ENCODE measurements around the gene AMOTL2. TPM values are rescaled to one million over a fixed set of nuclear protein-coding genes. Genes with fewer than 3 reads are reported as not detected.

The AMOTL2 gene
- total and polyA plus RNA-seq, 2 donors: 3.6 to 7.3 TPM

GRCh38 chr3:134350861-134351311, 23.4 kb downstream of the AMOTL2 start:
- WGBS: 95% methylated on average over 4 of the region's 4 CpGs
- H3K4me1 ChIP-seq (ENCODE audit: control insufficient read depth in 2 of 2, insufficient read depth in 2 of 2, low read length in 2 of 2): peaks cover 0 to 13% of the 10 kb centered on the region in 2 donors
- DNase-seq (ENCODE audit: low read depth in 6 of 9, low spot score in 9 of 9): no peak
- no peak overlapping the region for H3K27ac ChIP-seq (ENCODE audit: low read depth in 1 of 2, low read length in 1 of 2)
- H3K36me3 ChIP-seq (ENCODE audit: control insufficient read depth in 2 of 2, insufficient read depth in 2 of 2, low read length in 1 of 2): no peaks in the 10 kb centered on the region
- no peaks in the 10 kb centered on the region for H3K27me3 ChIP-seq (ENCODE audit: control insufficient read depth in 2 of 2, insufficient read depth in 1 of 2, low read length in 1 of 2)
- H3K4me3 ChIP-seq (ENCODE audit: low read length in 2 of 2): no peak overlapping the region
- H3K9me3 ChIP-seq (ENCODE audit: control insufficient read depth in 2 of 2, insufficient read depth in 1 of 2, low read length in 1 of 2): peaks cover 0 to 1% of the 10 kb centered on the region in 2 donors

DNA sequence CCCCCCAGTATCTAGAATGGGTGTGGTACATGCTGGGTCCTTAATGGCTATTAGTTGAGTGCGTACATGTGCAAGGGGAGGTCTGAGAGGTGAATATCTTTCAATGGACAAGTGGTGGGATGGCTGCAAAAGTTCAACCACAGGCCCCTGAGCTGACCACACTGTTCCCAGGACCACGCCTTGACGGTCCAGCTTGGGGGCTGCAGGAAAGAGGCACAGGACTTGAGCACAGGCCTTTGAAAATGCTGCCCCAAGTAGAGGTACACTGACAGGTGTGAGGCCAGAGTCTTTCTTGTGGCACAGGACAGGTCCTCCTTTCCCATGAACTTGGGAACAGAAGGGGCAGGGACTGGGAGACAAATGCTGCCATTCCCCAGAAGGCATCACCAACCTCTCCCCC, 24.0 kb downstream of the AMOTL2 start:
- no peak for DNase-seq (ENCODE audit: low read depth in 6 of 9, low spot score in 9 of 9)
- Histone ChIP-seq H3K4me1 (ENCODE audit: control insufficient read depth in 2 of 2, insufficient read depth in 2 of 2, low read length in 2 of 2) (peaks cover 0 to 13% of the 10 kb centered on the region in 2 donors), H3K27me3 (ENCODE audit: control insufficient read depth in 2 of 2, insufficient read depth in 1 of 2, low read length in 1 of 2) (no peaks in the 10 kb centered on the region), H3K9me3 (ENCODE audit: control insufficient read depth in 2 of 2, insufficient read depth in 1 of 2, low read length in 1 of 2) (peaks cover 0 to 1% of the 10 kb centered on the region in 2 donors), H3K36me3 (ENCODE audit: control insufficient read depth in 2 of 2, insufficient read depth in 2 of 2, low read length in 1 of 2) (no peaks in the 10 kb centered on the region), H3K4me3 (ENCODE audit: low read length in 2 of 2) (no peak overlapping the region), H3K27ac (ENCODE audit: low read depth in 1 of 2, low read length in 1 of 2) (no peak overlapping the region)
- 98% methylated on average over 3 of the region's 3 CpGs for WGBS

DNA sequence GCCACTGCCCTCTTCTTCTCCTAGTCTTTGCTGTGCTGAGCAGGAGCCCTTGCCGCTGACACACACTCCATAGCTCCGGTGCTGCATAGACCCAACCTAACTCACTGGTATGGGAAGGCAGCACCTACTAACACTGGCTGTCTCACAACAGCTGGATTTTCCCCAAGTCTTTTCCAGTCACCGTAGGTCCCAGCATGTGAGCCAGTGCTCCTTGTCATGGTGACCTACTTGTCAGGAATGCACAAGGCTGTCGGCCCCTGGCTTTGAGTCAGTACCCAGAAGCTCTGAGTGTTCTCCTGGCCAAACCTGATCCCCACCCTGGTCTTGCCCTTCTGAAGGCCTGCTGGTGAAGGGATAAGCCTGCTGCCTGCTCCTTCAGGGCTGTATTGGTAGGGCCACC, 25.7 kb downstream of the AMOTL2 start:
- DNase-seq (ENCODE audit: low read depth in 6 of 9, low spot score in 9 of 9): no peak
- WGBS: 95% methylated on average over 4 of the region's 4 CpGs
- no peak overlapping the region for H3K4me3 ChIP-seq (ENCODE audit: low read length in 2 of 2)
- no peaks in the 10 kb centered on the region for H3K27me3 ChIP-seq (ENCODE audit: control insufficient read depth in 2 of 2, insufficient read depth in 1 of 2, low read length in 1 of 2)
- H3K4me1 ChIP-seq (ENCODE audit: control insufficient read depth in 2 of 2, insufficient read depth in 2 of 2, low read length in 2 of 2): peaks cover 0 to 13% of the 10 kb centered on the region in 2 donors
- H3K36me3 ChIP-seq (ENCODE audit: control insufficient read depth in 2 of 2, insufficient read depth in 2 of 2, low read length in 1 of 2): no peaks in the 10 kb centered on the region
- H3K27ac ChIP-seq (ENCODE audit: low read depth in 1 of 2, low read length in 1 of 2): no peak overlapping the region
- peaks cover 0 to 1% of the 10 kb centered on the region in 2 donors for H3K9me3 ChIP-seq (ENCODE audit: control insufficient read depth in 2 of 2, insufficient read depth in 1 of 2, low read length in 1 of 2)

DNA sequence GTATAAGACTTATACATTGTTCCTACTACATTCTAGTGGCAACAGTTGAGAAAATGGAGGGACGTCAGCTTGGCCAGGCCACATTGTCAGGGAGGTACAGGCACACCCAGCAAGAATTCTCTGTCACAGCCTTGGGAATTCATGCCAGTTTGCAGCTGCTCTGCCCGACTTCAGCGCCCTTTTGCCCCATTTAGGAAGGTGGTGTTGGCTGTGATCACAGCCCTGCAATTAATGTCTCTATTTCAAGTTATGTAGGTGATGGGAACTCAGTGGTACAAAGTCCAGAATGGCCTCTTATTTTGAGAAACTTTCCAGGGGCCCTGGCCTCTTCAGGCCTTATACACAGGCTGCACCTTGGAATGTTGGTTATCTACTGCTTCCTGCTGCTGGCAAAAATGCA, 26.7 kb downstream of the AMOTL2 start:
- Histone ChIP-seq H3K4me3 (ENCODE audit: low read length in 2 of 2) (no peak overlapping the region), H3K9me3 (ENCODE audit: control insufficient read depth in 2 of 2, insufficient read depth in 1 of 2, low read length in 1 of 2) (peaks cover 0 to 1% of the 10 kb centered on the region in 2 donors), H3K27ac (ENCODE audit: low read depth in 1 of 2, low read length in 1 of 2) (no peak overlapping the region), H3K4me1 (ENCODE audit: control insufficient read depth in 2 of 2, insufficient read depth in 2 of 2, low read length in 2 of 2) (peaks cover 0 to 8% of the 10 kb centered on the region in 2 donors), H3K36me3 (ENCODE audit: control insufficient read depth in 2 of 2, insufficient read depth in 2 of 2, low read length in 1 of 2) (no peaks in the 10 kb centered on the region), H3K27me3 (ENCODE audit: control insufficient read depth in 2 of 2, insufficient read depth in 1 of 2, low read length in 1 of 2) (no peaks in the 10 kb centered on the region)
- WGBS: 98% methylated on average over 3 of the region's 3 CpGs
- no peak for DNase-seq (ENCODE audit: low read depth in 6 of 9, low spot score in 9 of 9)

DNA sequence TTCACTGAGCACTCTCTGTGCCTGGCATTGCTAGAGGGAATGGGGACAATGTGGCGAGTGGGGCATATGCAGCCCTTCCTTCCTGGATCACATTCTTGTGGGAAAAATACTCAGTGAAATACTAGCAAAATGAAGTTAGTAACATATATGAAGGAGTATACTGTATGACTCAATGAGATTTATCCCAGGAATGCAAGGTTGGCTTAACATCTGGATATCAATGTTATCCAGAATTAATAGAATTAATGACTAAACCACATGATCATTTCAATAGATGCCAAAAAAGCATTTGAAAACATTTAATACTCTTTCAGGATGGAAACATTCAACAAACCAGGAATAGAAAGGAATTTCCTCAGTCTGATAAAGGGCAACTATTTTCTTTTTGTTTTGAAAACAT, 27.5 kb downstream of the AMOTL2 start:
- DNase-seq (ENCODE audit: low read depth in 6 of 9, low spot score in 9 of 9): no peak
- no peak overlapping the region for H3K4me3 ChIP-seq (ENCODE audit: low read length in 2 of 2)
- H3K9me3 ChIP-seq (ENCODE audit: control insufficient read depth in 2 of 2, insufficient read depth in 1 of 2, low read length in 1 of 2): peaks cover 0 to 1% of the 10 kb centered on the region in 2 donors
- H3K27ac ChIP-seq (ENCODE audit: low read depth in 1 of 2, low read length in 1 of 2): no peak overlapping the region
- H3K4me1 ChIP-seq (ENCODE audit: control insufficient read depth in 2 of 2, insufficient read depth in 2 of 2, low read length in 2 of 2): peaks cover 0 to under 1% of the 10 kb centered on the region in 2 donors
- 36% methylated on average over 1 of the region's 1 CpG for WGBS
- no peaks in the 10 kb centered on the region for H3K27me3 ChIP-seq (ENCODE audit: control insufficient read depth in 2 of 2, insufficient read depth in 1 of 2, low read length in 1 of 2)
- no peaks in the 10 kb centered on the region for H3K36me3 ChIP-seq (ENCODE audit: control insufficient read depth in 2 of 2, insufficient read depth in 2 of 2, low read length in 1 of 2)

DNA sequence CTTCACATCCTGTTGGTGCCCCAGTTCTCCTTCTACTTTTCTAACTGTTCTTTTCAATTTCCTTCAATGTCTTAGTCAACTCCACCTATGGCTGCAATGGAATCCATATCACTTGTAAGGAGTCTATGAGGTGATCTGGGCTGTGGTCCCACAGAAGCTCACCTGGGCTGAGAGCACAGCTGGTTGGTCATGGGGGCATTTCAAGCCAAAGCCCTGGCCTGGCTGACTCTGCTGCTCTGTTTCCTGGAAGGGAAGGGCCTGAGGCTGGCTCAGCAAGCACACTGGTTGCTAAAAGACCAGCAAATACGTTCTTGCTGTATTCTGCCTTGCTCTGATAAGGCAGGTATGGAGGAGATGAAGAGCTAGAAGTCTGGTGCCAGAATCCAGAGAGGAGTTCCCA, 29.0 kb downstream of the AMOTL2 start:
- Histone ChIP-seq H3K4me1 (ENCODE audit: control insufficient read depth in 2 of 2, insufficient read depth in 2 of 2, low read length in 2 of 2) (no peaks in the 10 kb centered on the region), H3K4me3 (ENCODE audit: low read length in 2 of 2) (no peak overlapping the region), H3K9me3 (ENCODE audit: control insufficient read depth in 2 of 2, insufficient read depth in 1 of 2, low read length in 1 of 2) (peaks cover 0 to 1% of the 10 kb centered on the region in 2 donors), H3K36me3 (ENCODE audit: control insufficient read depth in 2 of 2, insufficient read depth in 2 of 2, low read length in 1 of 2) (no peaks in the 10 kb centered on the region), H3K27ac (ENCODE audit: low read depth in 1 of 2, low read length in 1 of 2) (no peak overlapping the region), H3K27me3 (ENCODE audit: control insufficient read depth in 2 of 2, insufficient read depth in 1 of 2, low read length in 1 of 2) (no peaks in the 10 kb centered on the region)
- WGBS: 91% methylated on average over 1 of the region's 1 CpG
- DNase-seq (ENCODE audit: low read depth in 6 of 9, low spot score in 9 of 9): no peak

DNA sequence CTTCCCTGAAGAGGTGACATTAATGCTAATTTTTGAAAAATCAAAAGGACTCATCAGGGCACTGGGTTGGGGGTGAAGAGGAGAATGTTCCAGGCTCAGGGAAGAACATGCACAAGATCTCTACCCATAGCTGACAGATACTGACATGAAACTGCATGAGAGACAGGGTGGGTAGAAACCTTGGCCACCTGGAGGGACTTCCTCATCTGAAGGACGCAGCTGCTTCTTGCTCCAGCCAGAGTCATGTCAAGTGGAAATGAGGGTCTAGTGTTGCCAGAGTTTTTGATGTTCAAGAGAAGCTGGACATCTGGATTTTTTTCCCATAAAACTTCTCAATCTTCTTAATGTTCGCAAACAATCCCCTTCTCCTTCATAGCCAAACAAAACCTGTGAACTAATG, 29.7 kb downstream of the AMOTL2 start:
- 56% methylated on average over 2 of the region's 2 CpGs for WGBS
- H3K4me1 ChIP-seq (ENCODE audit: control insufficient read depth in 2 of 2, insufficient read depth in 2 of 2, low read length in 2 of 2): no peaks in the 10 kb centered on the region

DNA sequence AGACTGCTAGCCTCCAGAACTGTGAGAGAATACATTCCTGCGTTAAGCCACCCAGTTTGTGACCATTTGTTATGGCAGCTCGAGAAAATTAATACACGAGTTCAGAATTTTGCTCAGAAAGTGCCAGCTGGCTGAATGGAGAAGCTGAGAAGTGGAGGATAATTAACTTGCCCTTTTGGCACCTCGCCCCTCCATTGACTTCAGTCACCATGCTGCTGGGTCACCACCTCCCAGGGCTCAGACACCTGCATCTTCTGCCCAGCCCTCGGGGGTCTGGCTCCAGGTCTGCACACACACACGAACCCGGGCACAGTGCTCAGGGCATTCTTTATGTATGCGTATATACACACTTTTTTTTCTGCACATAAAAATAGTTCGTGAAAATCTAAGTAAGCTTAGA, 32.0 kb downstream of the AMOTL2 start:
- peaks cover 0 to 1% of the 10 kb centered on the region in 2 donors for H3K9me3 ChIP-seq (ENCODE audit: control insufficient read depth in 2 of 2, insufficient read depth in 1 of 2, low read length in 1 of 2)
- H3K27ac ChIP-seq (ENCODE audit: low read depth in 1 of 2, low read length in 1 of 2): no peak overlapping the region
- no peaks in the 10 kb centered on the region for H3K36me3 ChIP-seq (ENCODE audit: control insufficient read depth in 2 of 2, insufficient read depth in 2 of 2, low read length in 1 of 2)
- no peaks in the 10 kb centered on the region for H3K27me3 ChIP-seq (ENCODE audit: control insufficient read depth in 2 of 2, insufficient read depth in 1 of 2, low read length in 1 of 2)
- no peaks in the 10 kb centered on the region for H3K4me1 ChIP-seq (ENCODE audit: control insufficient read depth in 2 of 2, insufficient read depth in 2 of 2, low read length in 2 of 2)
- WGBS: 96% methylated on average over 9 of the region's 9 CpGs
- no peak for DNase-seq (ENCODE audit: low read depth in 6 of 9, low spot score in 9 of 9)
- H3K4me3 ChIP-seq (ENCODE audit: low read length in 2 of 2): no peak overlapping the region

More for the DNA sequence above, 29.7 kb downstream of the AMOTL2 start:
- DNase-seq (ENCODE audit: low read depth in 6 of 9, low spot score in 9 of 9): no peak
- H3K27me3 ChIP-seq (ENCODE audit: control insufficient read depth in 2 of 2, insufficient read depth in 1 of 2, low read length in 1 of 2): no peaks in the 10 kb centered on the region
- H3K9me3 ChIP-seq (ENCODE audit: control insufficient read depth in 2 of 2, insufficient read depth in 1 of 2, low read length in 1 of 2): peaks cover 0 to 1% of the 10 kb centered on the region in 2 donors
- no peaks in the 10 kb centered on the region for H3K36me3 ChIP-seq (ENCODE audit: control insufficient read depth in 2 of 2, insufficient read depth in 2 of 2, low read length in 1 of 2)
- H3K4me3 ChIP-seq (ENCODE audit: low read length in 2 of 2): no peak overlapping the region
- H3K27ac ChIP-seq (ENCODE audit: low read depth in 1 of 2, low read length in 1 of 2): no peak overlapping the region

GRCh38 chr3:134341389-134341788, 32.9 kb downstream of the AMOTL2 start:
- WGBS: 92% methylated on average over 2 of the region's 2 CpGs
- Histone ChIP-seq H3K36me3 (ENCODE audit: control insufficient read depth in 2 of 2, insufficient read depth in 2 of 2, low read length in 1 of 2) (no peaks in the 10 kb centered on the region), H3K27ac (ENCODE audit: low read depth in 1 of 2, low read length in 1 of 2) (no peak overlapping the region), H3K4me3 (ENCODE audit: low read length in 2 of 2) (no peak overlapping the region), H3K27me3 (ENCODE audit: control insufficient read depth in 2 of 2, insufficient read depth in 1 of 2, low read length in 1 of 2) (no peaks in the 10 kb centered on the region), H3K9me3 (ENCODE audit: control insufficient read depth in 2 of 2, insufficient read depth in 1 of 2, low read length in 1 of 2) (no peaks in the 10 kb centered on the region), H3K4me1 (ENCODE audit: control insufficient read depth in 2 of 2, insufficient read depth in 2 of 2, low read length in 2 of 2) (no peaks in the 10 kb centered on the region)
- no peak for DNase-seq (ENCODE audit: low read depth in 6 of 9, low spot score in 9 of 9)

DNA sequence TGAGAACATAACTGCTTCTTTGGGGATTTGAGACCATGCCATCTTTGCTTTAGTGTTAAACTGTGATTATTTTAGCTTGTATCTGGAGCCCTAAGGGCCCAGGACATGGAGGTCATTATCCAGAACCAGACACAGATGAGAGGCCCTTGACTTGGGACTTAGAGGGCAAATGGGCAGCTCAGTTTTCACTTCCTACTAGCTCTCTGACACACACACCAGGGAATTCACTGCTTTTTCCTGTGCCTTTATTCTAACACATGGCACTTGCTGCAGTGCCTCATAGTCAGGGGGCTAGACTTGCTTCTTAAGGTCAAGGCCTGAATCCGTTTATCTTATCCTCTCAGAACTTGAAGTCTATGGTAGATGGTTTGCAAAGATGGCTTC, 33.3 kb downstream of the AMOTL2 start:
- DNase-seq (ENCODE audit: low read depth in 6 of 9, low spot score in 9 of 9): no peak
- Histone ChIP-seq H3K27me3 (ENCODE audit: control insufficient read depth in 2 of 2, insufficient read depth in 1 of 2, low read length in 1 of 2) (no peaks in the 10 kb centered on the region), H3K4me3 (ENCODE audit: low read length in 2 of 2) (no peak overlapping the region), H3K4me1 (ENCODE audit: control insufficient read depth in 2 of 2, insufficient read depth in 2 of 2, low read length in 2 of 2) (no peaks in the 10 kb centered on the region), H3K9me3 (ENCODE audit: control insufficient read depth in 2 of 2, insufficient read depth in 1 of 2, low read length in 1 of 2) (no peaks in the 10 kb centered on the region), H3K27ac (ENCODE audit: low read depth in 1 of 2, low read length in 1 of 2) (no peak overlapping the region), H3K36me3 (ENCODE audit: control insufficient read depth in 2 of 2, insufficient read depth in 2 of 2, low read length in 1 of 2) (no peaks in the 10 kb centered on the region)
- 100% methylated on average over 1 of the region's 1 CpG for WGBS

Data from thymus (tissue), 11 donors.